ENCODE results near the gene NTRK2.
A peak's percentile ranks its signal among the peaks of the same experiment; 100 is the strongest.

NTRK2 gene

GRCh38 chr9:84785792-84786547 lies 116.4 kb downstream of the NTRK2 start:
- no peak for DNase-seq
- 89% methylated on average over 2 of the region's 4 CpGs for WGBS (ENCODE audit: insufficient coverage)
- H3K4me3 ChIP-seq (ENCODE audit: control insufficient read depth in 1 of 7, extremely low read depth in 1 of 7, insufficient read depth in 4 of 7, low read depth in 2 of 7, low read length in 6 of 7): no peak overlapping the region
- no peaks in the 10 kb centered on the region for H3K9me3 ChIP-seq (ENCODE audit: control extremely low read depth in 1 of 5, control insufficient read depth in 4 of 5, insufficient read depth in 2 of 5, low read depth in 1 of 5, low read length in 4 of 5)
- CTCF ChIA-PET: no interaction called here
- POLR2A ChIA-PET: no interaction called here
- no peaks in the 10 kb centered on the region for H3K4me1 ChIP-seq (ENCODE audit: control extremely low read depth in 1 of 4, control insufficient read depth in 4 of 4, insufficient read depth in 4 of 4, low read length in 3 of 4)
- no peak overlapping the region for H3K27ac ChIP-seq (ENCODE audit: insufficient read depth in 1 of 2, low read depth in 1 of 2, low read length in 2 of 2, poor library complexity in 1 of 2, severe bottlenecking in 2 of 2)
- H3K27me3 ChIP-seq (replicated peaks in 2 of 5; ENCODE audit: control insufficient read depth in 4 of 5, insufficient read depth in 5 of 5, low read length in 4 of 5): peaks cover 0 to 25% (median 11%) of the 10 kb centered on the region in 5 experiments
- H3K36me3 ChIP-seq (ENCODE audit: control insufficient read depth in 4 of 4, insufficient read depth in 4 of 4, low read length in 3 of 4): no peaks in the 10 kb centered on the region

- Histone ChIP-seq H3K9me3 (ENCODE audit: control extremely low read depth in 1 of 5, control insufficient read depth in 4 of 5, insufficient read depth in 2 of 5, low read depth in 1 of 5, low read length in 4 of 5) (no peaks in the 10 kb centered on the region), H3K4me1 (ENCODE audit: control extremely low read depth in 1 of 4, control insufficient read depth in 4 of 4, insufficient read depth in 4 of 4, low read length in 3 of 4) (no peaks in the 10 kb centered on the region), H3K36me3 (ENCODE audit: control insufficient read depth in 4 of 4, insufficient read depth in 4 of 4, low read length in 3 of 4) (no peaks in the 10 kb centered on the region), H3K27ac (ENCODE audit: insufficient read depth in 1 of 2, low read depth in 1 of 2, low read length in 2 of 2, poor library complexity in 1 of 2, severe bottlenecking in 2 of 2) (no peak overlapping the region), H3K4me3 (ENCODE audit: control insufficient read depth in 1 of 7, extremely low read depth in 1 of 7, insufficient read depth in 4 of 7, low read depth in 2 of 7, low read length in 6 of 7) (no peak overlapping the region), H3K27me3 (replicated peaks in 2 of 5; ENCODE audit: control insufficient read depth in 4 of 5, insufficient read depth in 5 of 5, low read length in 4 of 5) (peaks cover 0 to 11% (median 5%) of the 10 kb centered on the region in 5 experiments)
- ChIA-PET CTCF (interaction anchor here (1.4 to 2.0 kb wide), 2 partner anchors 9 to 93 kb away, joined by 3 to 5 read pairs; no protein-coding TSS in a partner anchor), POLR2A (no interaction called here)
- DNase-seq: no peak
- 97% methylated on average over 5 of the region's 5 CpGs for WGBS (ENCODE audit: insufficient coverage)
Measured at GRCh38 chr9:84788803-84789462, 119.4 kb downstream of the NTRK2 start.

GRCh38 chr9:84789463-84789830 lies 119.9 kb downstream of the NTRK2 start:
- Histone ChIP-seq H3K36me3 (ENCODE audit: control insufficient read depth in 4 of 4, insufficient read depth in 4 of 4, low read length in 3 of 4) (no peaks in the 10 kb centered on the region), H3K27ac (ENCODE audit: insufficient read depth in 1 of 2, low read depth in 1 of 2, low read length in 2 of 2, poor library complexity in 1 of 2, severe bottlenecking in 2 of 2) (no peak overlapping the region), H3K27me3 (replicated peaks in 2 of 5; ENCODE audit: control insufficient read depth in 4 of 5, insufficient read depth in 5 of 5, low read length in 4 of 5) (peaks cover 0 to 11% (median 5%) of the 10 kb centered on the region in 5 experiments), H3K4me1 (ENCODE audit: control extremely low read depth in 1 of 4, control insufficient read depth in 4 of 4, insufficient read depth in 4 of 4, low read length in 3 of 4) (no peaks in the 10 kb centered on the region), H3K4me3 (ENCODE audit: control insufficient read depth in 1 of 7, extremely low read depth in 1 of 7, insufficient read depth in 4 of 7, low read depth in 2 of 7, low read length in 6 of 7) (no peak overlapping the region), H3K9me3 (ENCODE audit: control extremely low read depth in 1 of 5, control insufficient read depth in 4 of 5, insufficient read depth in 2 of 5, low read depth in 1 of 5, low read length in 4 of 5) (no peaks in the 10 kb centered on the region)
- DNase-seq: no peak
- ChIA-PET CTCF (interaction anchor here (1.4 to 2.0 kb wide), 2 partner anchors 9 to 94 kb away, joined by 3 to 5 read pairs; no protein-coding TSS in a partner anchor), POLR2A (no interaction called here)
- 97% methylated on average over 5 of the region's 5 CpGs for WGBS (ENCODE audit: insufficient coverage)

GRCh38 chr9:84791643-84792042 lies 122.1 kb downstream of the NTRK2 start:
- ChIA-PET POLR2A (no interaction called here), CTCF (interaction anchor here (1.0 kb wide), 1 partner anchor 9 kb away, joined by 3 read pairs; no protein-coding TSS in a partner anchor)
- peaks cover 0 to 14% (median 5%) of the 10 kb centered on the region in 5 experiments for H3K27me3 ChIP-seq (replicated peaks in 2 of 5; ENCODE audit: control insufficient read depth in 4 of 5, insufficient read depth in 5 of 5, low read length in 4 of 5)
- no peaks in the 10 kb centered on the region for H3K4me1 ChIP-seq (ENCODE audit: control extremely low read depth in 1 of 4, control insufficient read depth in 4 of 4, insufficient read depth in 4 of 4, low read length in 3 of 4)
- no peaks in the 10 kb centered on the region for H3K36me3 ChIP-seq (ENCODE audit: control insufficient read depth in 4 of 4, insufficient read depth in 4 of 4, low read length in 3 of 4)
- no peaks in the 10 kb centered on the region for H3K9me3 ChIP-seq (ENCODE audit: control extremely low read depth in 1 of 5, control insufficient read depth in 4 of 5, insufficient read depth in 2 of 5, low read depth in 1 of 5, low read length in 4 of 5)
- no peak for DNase-seq
- 100% methylated on average over 1 of the region's 2 CpGs for WGBS (ENCODE audit: insufficient coverage)
- H3K27ac ChIP-seq (ENCODE audit: insufficient read depth in 1 of 2, low read depth in 1 of 2, low read length in 2 of 2, poor library complexity in 1 of 2, severe bottlenecking in 2 of 2): no peak overlapping the region
- no peak overlapping the region for H3K4me3 ChIP-seq (ENCODE audit: control insufficient read depth in 1 of 7, extremely low read depth in 1 of 7, insufficient read depth in 4 of 7, low read depth in 2 of 7, low read length in 6 of 7)

- Histone ChIP-seq H3K27ac (ENCODE audit: insufficient read depth in 1 of 2, low read depth in 1 of 2, low read length in 2 of 2, poor library complexity in 1 of 2, severe bottlenecking in 2 of 2) (no peak overlapping the region), H3K27me3 (replicated peaks in 2 of 5; ENCODE audit: control insufficient read depth in 4 of 5, insufficient read depth in 5 of 5, low read length in 4 of 5) (peaks cover 0 to 14% (median 5%) of the 10 kb centered on the region in 5 experiments), H3K9me3 (ENCODE audit: control extremely low read depth in 1 of 5, control insufficient read depth in 4 of 5, insufficient read depth in 2 of 5, low read depth in 1 of 5, low read length in 4 of 5) (no peaks in the 10 kb centered on the region), H3K4me3 (ENCODE audit: control insufficient read depth in 1 of 7, extremely low read depth in 1 of 7, insufficient read depth in 4 of 7, low read depth in 2 of 7, low read length in 6 of 7) (peak overlapping the region in 1 of 7 experiments; percentile 6), H3K4me1 (ENCODE audit: control extremely low read depth in 1 of 4, control insufficient read depth in 4 of 4, insufficient read depth in 4 of 4, low read length in 3 of 4) (no peaks in the 10 kb centered on the region), H3K36me3 (ENCODE audit: control insufficient read depth in 4 of 4, insufficient read depth in 4 of 4, low read length in 3 of 4) (no peaks in the 10 kb centered on the region)
- WGBS (ENCODE audit: insufficient coverage): 100% methylated on average over 1 of the region's 3 CpGs
- CTCF ChIA-PET: no interaction called here
- POLR2A ChIA-PET: no interaction called here
- DNase-seq: no peak
Measured at GRCh38 chr9:84793251-84793650, 123.7 kb downstream of the NTRK2 start.

- no peak overlapping the region for H3K4me3 ChIP-seq (ENCODE audit: control insufficient read depth in 1 of 7, extremely low read depth in 1 of 7, insufficient read depth in 4 of 7, low read depth in 2 of 7, low read length in 6 of 7)
- H3K4me1 ChIP-seq (ENCODE audit: control extremely low read depth in 1 of 4, control insufficient read depth in 4 of 4, insufficient read depth in 4 of 4, low read length in 3 of 4): no peaks in the 10 kb centered on the region
- POLR2A ChIA-PET: no interaction called here
- H3K27ac ChIP-seq (ENCODE audit: insufficient read depth in 1 of 2, low read depth in 1 of 2, low read length in 2 of 2, poor library complexity in 1 of 2, severe bottlenecking in 2 of 2): no peak overlapping the region
- no peaks in the 10 kb centered on the region for H3K9me3 ChIP-seq (ENCODE audit: control extremely low read depth in 1 of 5, control insufficient read depth in 4 of 5, insufficient read depth in 2 of 5, low read depth in 1 of 5, low read length in 4 of 5)
- 66% methylated on average over 7 of the region's 10 CpGs for WGBS (ENCODE audit: insufficient coverage)
- CTCF ChIA-PET: no interaction called here
- DNase-seq: no peak
- H3K36me3 ChIP-seq (ENCODE audit: control insufficient read depth in 4 of 4, insufficient read depth in 4 of 4, low read length in 3 of 4): no peaks in the 10 kb centered on the region
- peaks cover 0 to 10% (median 2%) of the 10 kb centered on the region in 5 experiments for H3K27me3 ChIP-seq (replicated peaks in 2 of 5; ENCODE audit: control insufficient read depth in 4 of 5, insufficient read depth in 5 of 5, low read length in 4 of 5)
Measured at GRCh38 chr9:84794981-84795637, 125.6 kb downstream of the NTRK2 start.

- Histone ChIP-seq H3K4me1 (ENCODE audit: control extremely low read depth in 1 of 4, control insufficient read depth in 4 of 4, insufficient read depth in 4 of 4, low read length in 3 of 4) (no peaks in the 10 kb centered on the region), H3K27ac (ENCODE audit: insufficient read depth in 1 of 2, low read depth in 1 of 2, low read length in 2 of 2, poor library complexity in 1 of 2, severe bottlenecking in 2 of 2) (no peak overlapping the region), H3K4me3 (ENCODE audit: control insufficient read depth in 1 of 7, extremely low read depth in 1 of 7, insufficient read depth in 4 of 7, low read depth in 2 of 7, low read length in 6 of 7) (no peak overlapping the region), H3K27me3 (replicated peaks in 2 of 5; ENCODE audit: control insufficient read depth in 4 of 5, insufficient read depth in 5 of 5, low read length in 4 of 5) (peaks cover 0 to 10% (median 0%) of the 10 kb centered on the region in 5 experiments), H3K9me3 (ENCODE audit: control extremely low read depth in 1 of 5, control insufficient read depth in 4 of 5, insufficient read depth in 2 of 5, low read depth in 1 of 5, low read length in 4 of 5) (no peaks in the 10 kb centered on the region), H3K36me3 (ENCODE audit: control insufficient read depth in 4 of 4, insufficient read depth in 4 of 4, low read length in 3 of 4) (no peaks in the 10 kb centered on the region)
- 100% methylated on average over 1 of the region's 1 CpG for WGBS (ENCODE audit: insufficient coverage)
- no peak for DNase-seq
- POLR2A ChIA-PET: interaction anchor here (0.6 kb wide), 1 partner anchor 155 kb away, joined by 3 read pairs; no protein-coding TSS in a partner anchor
- CTCF ChIA-PET: no interaction called here
Measured at GRCh38 chr9:84796404-84796803, 126.9 kb downstream of the NTRK2 start.
